ENCODE results near the gene TSEN15.

DNA sequence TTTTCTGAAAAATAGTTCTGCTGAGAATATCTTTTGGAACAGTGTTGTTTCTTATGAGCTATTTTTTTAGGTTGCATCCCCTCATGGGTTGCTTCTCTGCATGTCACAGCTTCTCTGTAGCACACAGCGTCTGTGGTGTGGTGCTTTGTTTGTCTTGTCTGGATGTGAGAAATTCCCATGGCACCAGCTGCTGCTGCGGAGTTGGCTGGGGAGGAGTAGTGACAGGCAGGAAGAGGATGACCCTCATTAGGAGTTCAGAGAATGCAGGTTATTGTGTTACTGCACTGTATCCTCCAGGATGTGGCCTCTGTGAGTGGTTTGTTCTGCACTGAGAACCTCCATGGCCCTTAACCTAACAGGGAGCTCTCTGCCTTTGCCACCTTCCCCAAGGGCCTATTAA, 64.8 kb downstream of the TSEN15 start:
- TF ChIP-seq POLR2A (IDR thresholded peaks at IDR 0.05) (no peak), CTCF (IDR thresholded peaks at IDR 0.05) (no peak)
